Loucy (cell line): ENCODE data around the gene DNPEP.

Source experiments
- EZH2phosphoT487 ChIP-seq: fragments of 200-600 bp; IDR thresholded peaks from 2 replicates; pipeline ENCODE4 v1.6.1; 2018; ENCODE audit warnings: antibody characterized with exemption, mild to moderate bottlenecking, moderate library complexity, borderline replicate concordance
- TF ChIP-seq, protein P1 (sequence below): fragments of 200-600 bp; sonication (generic); conservative IDR thresholded peaks from 2 replicates; pipeline ENCODE4 v1.5.1; 2014; ENCODE audit warnings: mild to moderate bottlenecking, antibody characterized with exemption, low read length

DNA sequence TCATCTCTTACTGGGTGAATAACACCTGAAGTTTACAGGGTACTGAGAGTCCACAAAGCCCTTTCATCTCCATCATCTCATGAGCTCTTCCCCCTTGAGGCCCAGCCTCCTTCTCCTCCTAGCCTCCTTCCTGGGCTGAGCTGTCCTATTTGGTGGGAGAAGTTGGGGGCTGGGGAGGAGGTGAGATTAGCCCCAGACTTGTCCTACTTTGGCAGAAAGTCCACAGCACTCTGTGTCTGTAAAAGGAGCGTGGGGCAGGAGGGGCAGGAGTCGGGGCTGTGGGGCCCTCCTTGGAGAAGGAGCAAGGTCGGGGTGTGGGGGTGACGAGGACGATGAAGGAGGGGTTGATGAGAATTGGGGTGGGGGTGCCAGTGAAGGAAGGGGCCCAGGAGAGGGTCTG is 20.5 kb upstream of the DNPEP start:
- TF ChIP-seq, protein P1, sequence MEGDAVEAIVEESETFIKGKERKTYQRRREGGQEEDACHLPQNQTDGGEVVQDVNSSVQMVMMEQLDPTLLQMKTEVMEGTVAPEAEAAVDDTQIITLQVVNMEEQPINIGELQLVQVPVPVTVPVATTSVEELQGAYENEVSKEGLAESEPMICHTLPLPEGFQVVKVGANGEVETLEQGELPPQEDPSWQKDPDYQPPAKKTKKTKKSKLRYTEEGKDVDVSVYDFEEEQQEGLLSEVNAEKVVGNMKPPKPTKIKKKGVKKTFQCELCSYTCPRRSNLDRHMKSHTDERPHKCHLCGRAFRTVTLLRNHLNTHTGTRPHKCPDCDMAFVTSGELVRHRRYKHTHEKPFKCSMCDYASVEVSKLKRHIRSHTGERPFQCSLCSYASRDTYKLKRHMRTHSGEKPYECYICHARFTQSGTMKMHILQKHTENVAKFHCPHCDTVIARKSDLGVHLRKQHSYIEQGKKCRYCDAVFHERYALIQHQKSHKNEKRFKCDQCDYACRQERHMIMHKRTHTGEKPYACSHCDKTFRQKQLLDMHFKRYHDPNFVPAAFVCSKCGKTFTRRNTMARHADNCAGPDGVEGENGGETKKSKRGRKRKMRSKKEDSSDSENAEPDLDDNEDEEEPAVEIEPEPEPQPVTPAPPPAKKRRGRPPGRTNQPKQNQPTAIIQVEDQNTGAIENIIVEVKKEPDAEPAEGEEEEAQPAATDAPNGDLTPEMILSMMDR, result no peak
- no peak for TF ChIP-seq EZH2phosphoT487
